ENCODE measurements around the gene TMEM253. TPM values are rescaled to one million over a fixed set of nuclear protein-coding genes. Genes with fewer than 3 reads are reported as not detected.

The TMEM253 gene
- total RNA-seq, 1 donor from 2014 or later, result 1.1 TPM

- DNase-seq (ENCODE audit: low spot score, unreplicated experiment), result no peak
- Mint-ChIP-seq H3K9me3 (ENCODE audit: low read depth) (no peaks in the 10 kb centered on the region), H3K27ac (no peak overlapping the region), H3K4me1 (ENCODE audit: low read depth) (peaks cover 40% of the 10 kb centered on the region), H3K27me3 (no peaks in the 10 kb centered on the region), H3K4me3 (ENCODE audit: low read depth) (no peak overlapping the region), H3K36me3 (ENCODE audit: insufficient read depth) (no peaks in the 10 kb centered on the region)
- TF ChIP-seq, protein P1, sequence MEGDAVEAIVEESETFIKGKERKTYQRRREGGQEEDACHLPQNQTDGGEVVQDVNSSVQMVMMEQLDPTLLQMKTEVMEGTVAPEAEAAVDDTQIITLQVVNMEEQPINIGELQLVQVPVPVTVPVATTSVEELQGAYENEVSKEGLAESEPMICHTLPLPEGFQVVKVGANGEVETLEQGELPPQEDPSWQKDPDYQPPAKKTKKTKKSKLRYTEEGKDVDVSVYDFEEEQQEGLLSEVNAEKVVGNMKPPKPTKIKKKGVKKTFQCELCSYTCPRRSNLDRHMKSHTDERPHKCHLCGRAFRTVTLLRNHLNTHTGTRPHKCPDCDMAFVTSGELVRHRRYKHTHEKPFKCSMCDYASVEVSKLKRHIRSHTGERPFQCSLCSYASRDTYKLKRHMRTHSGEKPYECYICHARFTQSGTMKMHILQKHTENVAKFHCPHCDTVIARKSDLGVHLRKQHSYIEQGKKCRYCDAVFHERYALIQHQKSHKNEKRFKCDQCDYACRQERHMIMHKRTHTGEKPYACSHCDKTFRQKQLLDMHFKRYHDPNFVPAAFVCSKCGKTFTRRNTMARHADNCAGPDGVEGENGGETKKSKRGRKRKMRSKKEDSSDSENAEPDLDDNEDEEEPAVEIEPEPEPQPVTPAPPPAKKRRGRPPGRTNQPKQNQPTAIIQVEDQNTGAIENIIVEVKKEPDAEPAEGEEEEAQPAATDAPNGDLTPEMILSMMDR (IDR thresholded peaks at IDR 0.05; ENCODE audit: unreplicated experiment), result no peak
Observed at GRCh38 chr14:21056520-21057163, 44.2 kb upstream of the TMEM253 start.

GRCh38 chr14:21057803-21058675, 42.8 kb upstream of the TMEM253 start, which contains the start of gene RNASE8:
Gene RNASE8, plus strand, starts transcription at chr14:21057822. Its CDS starts 71 bp downstream, at chr14:21057893.
- Mint-ChIP-seq H3K27ac (no peak within 1 kb of the TSS), H3K4me3 (ENCODE audit: low read depth) (no peak within 1 kb of the TSS), H3K9me3 (ENCODE audit: low read depth) (no peaks in the 10 kb centered on the region), H3K36me3 (ENCODE audit: insufficient read depth) (no peaks in the 10 kb centered on the region), H3K4me1 (ENCODE audit: low read depth) (peaks cover 43% of the 10 kb centered on the region), H3K27me3 (no peaks in the 10 kb centered on the region)
- DNase-seq (ENCODE audit: low spot score, unreplicated experiment), result no peak
- TF ChIP-seq, protein P1 (IDR thresholded peaks at IDR 0.05; ENCODE audit: unreplicated experiment), result no peak

- Mint-ChIP-seq H3K27me3 (no peaks in the 10 kb centered on the region), H3K4me1 (ENCODE audit: low read depth) (peaks cover 45% of the 10 kb centered on the region), H3K4me3 (ENCODE audit: low read depth) (no peak overlapping the region), H3K36me3 (ENCODE audit: insufficient read depth) (no peaks in the 10 kb centered on the region), H3K9me3 (ENCODE audit: low read depth) (no peaks in the 10 kb centered on the region), H3K27ac (no peak overlapping the region)
- TF ChIP-seq, protein P1 (IDR thresholded peaks at IDR 0.05; ENCODE audit: unreplicated experiment), result no peak
- DNase-seq (ENCODE audit: low spot score, unreplicated experiment), result no peak
Observed at GRCh38 chr14:21058903-21059302, 42.0 kb upstream of the TMEM253 start.

DNA sequence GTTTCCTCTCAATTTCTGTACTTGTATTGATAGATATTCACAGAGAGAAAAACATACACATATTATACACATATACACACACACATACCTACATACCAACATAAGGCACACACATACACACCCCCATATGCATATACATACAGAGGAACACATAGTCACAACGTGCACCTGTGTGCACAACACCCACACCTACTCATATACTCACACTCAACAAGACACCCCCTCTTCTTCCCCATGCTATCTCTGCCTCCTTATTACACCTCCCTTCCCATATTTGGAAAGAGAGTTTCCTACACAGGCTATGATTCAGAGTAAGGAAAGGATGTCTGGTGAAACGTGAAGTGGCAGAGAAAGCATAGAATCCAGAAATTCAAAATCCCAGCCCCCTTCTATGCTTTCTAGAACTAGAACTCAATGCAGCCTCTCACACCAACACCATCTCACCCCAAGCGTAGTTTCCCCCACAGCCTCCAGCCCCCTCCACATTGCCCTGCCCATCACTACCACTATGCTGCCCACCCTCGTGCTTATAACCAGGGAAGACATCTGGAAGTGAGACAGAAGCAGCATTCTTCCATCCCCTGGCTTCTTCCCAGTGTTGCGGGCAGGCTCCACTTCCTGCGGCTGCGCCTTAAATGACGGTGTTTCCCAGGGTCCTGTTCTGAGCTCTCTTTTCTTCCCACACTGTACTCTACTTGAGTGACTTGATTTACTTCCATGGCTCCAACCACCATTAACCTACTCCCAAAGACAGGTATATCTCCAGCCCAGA, 40.8 kb upstream of the TMEM253 start:
- Mint-ChIP-seq H3K4me1 (ENCODE audit: low read depth) (peaks cover 35% of the 10 kb centered on the region), H3K27ac (no peak overlapping the region), H3K9me3 (ENCODE audit: low read depth) (no peaks in the 10 kb centered on the region)

More for the DNA sequence above, 40.8 kb upstream of the TMEM253 start:
- Mint-ChIP-seq H3K27me3 (no peaks in the 10 kb centered on the region), H3K4me3 (ENCODE audit: low read depth) (no peak overlapping the region), H3K36me3 (ENCODE audit: insufficient read depth) (no peaks in the 10 kb centered on the region)
- no peak for DNase-seq (ENCODE audit: low spot score, unreplicated experiment)
- TF ChIP-seq, protein P1 (IDR thresholded peaks at IDR 0.05; ENCODE audit: unreplicated experiment), result no peak
